Diencephalon (tissue), 1 donor: Measurements from ENCODE around the gene VIM. TPM values are rescaled to one million over a fixed set of nuclear protein-coding genes. Genes with fewer than 3 reads are reported as not detected.

Experiments used
- total RNA-seq: library from RNA; depleted of rRNA; stranded (reverse); fragments of >200 nt; gene quantifications from one replicate; pipeline ENCODE4 v1.2.3, GENCODE V29; 2014

VIM gene
- total RNA-seq: 259 TPM

GRCh38 chr10:17228091-17229015 is at the start of gene VIM:
VIM (plus strand) TSS chr10:17228241; CDS start chr10:17229423, 1,182 bp downstream.

GRCh38 chr10:17200912-17201793 is 26.9 kb upstream of the VIM start, which contains the start of gene TRDMT1:
TRDMT1 (minus strand) TSS chr10:17201672; CDS start chr10:17201634, 38 bp downstream.

Other genes with a start within 250 kb of the VIM start
- 3.5 TPM for gene CUBN, start 98.4 kb upstream of the VIM start, total RNA-seq
- gene TRDMT1, start 26.6 kb upstream of the VIM start, total RNA-seq: 29.5 TPM
- 17.8 TPM for gene ST8SIA6, start 226.4 kb downstream of the VIM start, total RNA-seq